GM18526 (cell line): ENCODE results near the gene ZNF488.

Source experiments
- POLR2A ChIP-seq: IDR thresholded peaks from 3 replicates; pipeline ENCODE4 v1.6.1; 2011; ENCODE audit not compliant: insufficient read length; ENCODE audit errors: extremely low read depth

Gene ZNF488, protein sequence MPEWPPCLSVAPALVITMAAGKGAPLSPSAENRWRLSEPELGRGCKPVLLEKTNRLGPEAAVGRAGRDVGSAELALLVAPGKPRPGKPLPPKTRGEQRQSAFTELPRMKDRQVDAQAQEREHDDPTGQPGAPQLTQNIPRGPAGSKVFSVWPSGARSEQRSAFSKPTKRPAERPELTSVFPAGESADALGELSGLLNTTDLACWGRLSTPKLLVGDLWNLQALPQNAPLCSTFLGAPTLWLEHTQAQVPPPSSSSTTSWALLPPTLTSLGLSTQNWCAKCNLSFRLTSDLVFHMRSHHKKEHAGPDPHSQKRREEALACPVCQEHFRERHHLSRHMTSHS

DNA sequence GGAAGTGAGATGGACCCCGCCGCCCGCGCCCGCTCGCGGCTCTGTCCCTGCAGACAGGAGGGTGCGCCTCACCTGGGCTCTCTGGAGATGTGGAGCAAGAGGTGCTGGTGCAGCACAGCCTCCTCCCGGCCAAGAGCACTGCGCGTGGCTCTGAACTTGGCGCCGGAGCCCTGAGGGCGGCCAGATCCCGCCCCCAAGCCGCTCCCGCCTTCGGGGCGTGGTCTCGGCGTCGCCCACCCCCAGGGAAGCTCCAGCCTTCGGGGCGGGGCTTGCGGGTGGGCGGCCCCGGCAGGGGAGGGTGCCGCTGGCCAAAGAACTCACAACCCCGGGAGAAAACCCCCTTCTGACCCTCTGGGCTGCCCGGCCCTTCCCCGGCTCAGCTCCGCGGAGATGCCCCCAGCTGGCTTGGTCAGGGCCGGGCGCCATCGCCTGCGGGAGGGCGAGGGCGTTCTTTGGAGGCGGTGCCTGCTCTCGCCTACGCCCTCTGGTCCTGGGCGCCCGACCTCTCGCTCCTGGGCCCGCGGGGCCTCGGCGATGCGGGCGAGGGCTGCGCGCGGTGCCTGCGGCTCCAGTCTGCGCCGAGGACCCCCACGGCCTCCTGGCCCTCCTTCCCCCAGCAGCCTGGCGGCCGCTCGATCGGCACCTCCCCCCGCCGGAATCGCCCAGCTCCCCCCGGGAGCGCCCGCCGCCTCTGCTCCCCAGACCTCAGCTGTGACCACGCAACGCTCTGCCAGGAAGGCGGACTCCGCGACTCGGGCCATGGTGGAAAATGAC is at the start of gene ZNF488:
TSS of gene ZNF488 (minus strand) at position 146 of the 774 bp plus-strand sequence. CDS start 15,464 bp downstream, outside the sequence.
- no peak for TF ChIP-seq POLR2A

GRCh38 chr10:47425813-47426419 is 41.8 kb upstream of the ZNF488 start:
- TF ChIP-seq POLR2A = no peak

GRCh38 chr10:47424231-47424630 is 40.1 kb upstream of the ZNF488 start:
- no peak for TF ChIP-seq POLR2A

- TF ChIP-seq POLR2A = no peak
Observed at GRCh38 chr10:47423476-47423875, 39.4 kb upstream of the ZNF488 start.

- no peak for TF ChIP-seq POLR2A
Observed at GRCh38 chr10:47421057-47421952, 37.2 kb upstream of the ZNF488 start.

DNA sequence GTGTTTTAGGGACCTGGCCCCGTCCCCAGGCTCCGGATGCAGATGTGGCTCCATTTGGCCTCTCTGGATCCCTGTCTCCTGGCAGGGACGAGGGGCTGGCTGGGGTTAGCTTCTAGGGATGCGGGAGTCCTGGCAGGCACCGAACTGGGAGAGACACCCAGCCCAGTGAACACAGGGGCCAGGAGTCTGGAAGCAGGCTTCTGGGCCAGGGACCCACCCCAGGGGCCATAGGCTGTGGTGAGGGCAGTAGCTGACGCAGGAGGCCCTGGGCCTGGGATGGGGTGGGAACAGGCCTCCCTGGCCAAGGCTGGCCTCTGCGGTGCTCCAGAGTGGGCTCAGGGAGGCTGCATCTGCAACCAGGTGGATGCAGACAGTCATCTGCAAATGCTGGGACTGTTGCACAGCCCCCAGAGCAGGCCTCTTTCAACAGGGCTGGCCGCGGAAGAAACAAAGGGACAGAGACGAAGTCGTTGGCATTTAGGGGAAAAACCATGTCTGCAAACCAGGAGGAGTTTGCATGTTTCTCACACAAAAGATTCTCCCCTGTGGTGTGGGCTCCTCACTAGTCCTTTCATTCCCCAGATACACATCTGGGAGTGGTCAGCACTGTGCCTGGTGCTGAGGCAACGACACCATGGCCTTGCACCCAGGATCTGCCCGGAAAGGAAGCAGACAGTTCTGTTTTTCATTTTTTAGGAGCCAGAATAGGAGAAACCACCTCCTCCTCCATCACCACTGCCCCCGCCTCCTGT is 36.4 kb upstream of the ZNF488 start:
- no peak for TF ChIP-seq POLR2A

DNA sequence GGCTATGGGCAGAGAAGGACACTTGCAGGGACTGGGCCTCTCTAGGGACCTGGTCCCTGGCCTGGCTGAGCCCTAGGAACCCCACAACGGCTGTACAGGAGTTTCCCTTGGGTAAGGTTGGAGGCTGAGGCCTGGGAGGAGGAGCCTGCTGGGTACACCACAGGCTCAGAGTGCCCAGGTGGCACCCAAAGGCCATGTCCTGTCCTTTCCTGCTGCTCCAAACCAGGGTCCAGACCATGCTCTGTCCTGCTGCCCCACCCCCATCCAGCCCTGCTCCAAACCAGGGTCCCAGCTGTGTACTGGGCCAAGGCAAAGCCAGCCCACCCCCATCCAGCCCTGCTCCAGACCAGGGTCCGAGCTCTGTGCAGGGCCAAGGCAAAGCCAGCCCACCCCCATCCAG is 35.3 kb upstream of the ZNF488 start:
- no peak for TF ChIP-seq POLR2A

DNA sequence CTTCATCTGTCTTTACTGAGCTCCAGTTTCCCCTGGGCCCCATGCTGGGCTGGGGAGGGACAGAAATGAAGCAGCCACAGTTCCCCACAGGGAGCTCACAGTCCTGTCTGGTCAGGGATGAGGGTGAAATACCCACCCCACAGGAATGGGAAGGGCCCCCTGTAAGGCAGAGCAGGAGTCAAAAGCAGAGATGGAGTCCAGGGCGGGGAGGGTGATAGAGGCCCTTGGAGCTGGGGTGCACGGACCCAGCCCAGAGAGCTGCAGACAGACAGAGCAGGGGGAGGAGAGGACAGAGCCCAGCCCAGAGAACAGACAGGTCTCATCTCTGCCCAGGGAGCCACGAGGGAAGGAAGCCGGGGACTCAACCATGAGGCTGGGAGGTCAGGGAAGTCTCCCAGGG is 34.9 kb upstream of the ZNF488 start:
- TF ChIP-seq POLR2A = no peak

GRCh38 chr10:47418321-47418720 is 34.2 kb upstream of the ZNF488 start:
- TF ChIP-seq POLR2A = no peak

GRCh38 chr10:47415520-47416304 is 31.6 kb upstream of the ZNF488 start:
- no peak for TF ChIP-seq POLR2A

- no peak for TF ChIP-seq POLR2A
Observed at GRCh38 chr10:47414752-47415519, 30.8 kb upstream of the ZNF488 start.

GRCh38 chr10:47414227-47414592 is 30.1 kb upstream of the ZNF488 start:
- no peak for TF ChIP-seq POLR2A
